AG04450 (cell line): ENCODE measurements around the gene NEURL1. TPM values are rescaled to one million over a fixed set of nuclear protein-coding genes. Genes with fewer than 3 reads are reported as not detected.

Experiments used
- CTCF ChIA-PET: fragments of 300-600, 350-600 bp; formaldehyde crosslinking; extraction: SDS; loops from one replicate; lab custom pipeline; 2022; ENCODE audit warnings: antibody characterized with exemption, inconsistent platforms; lab: Charles Lee
- POLR2A ChIA-PET: fragments of 350-600 bp; formaldehyde crosslinking; extraction: SDS; loops from one replicate; lab custom pipeline; 2021; ENCODE audit warnings: antibody characterized with exemption, inconsistent platforms; lab: Yijun Ruan, JAX
- DNase-seq: peaks from one replicate; pipeline ENCODE4 v3.0.0-alpha.2; 2011; ENCODE audit warnings: low read depth, low spot score
- H3K27ac ChIP-seq: one replicate; pipeline ENCODE4 v1.5.1; 2012; ENCODE audit warnings: low read depth, low read length, control low read depth
- H3K27me3 ChIP-seq: one replicate; pipeline ENCODE4 v1.6.0; 2012; ENCODE audit warnings: low read length; ENCODE audit not compliant: control insufficient read depth, insufficient read depth
- H3K4me3 ChIP-seq: 2 replicates; pipeline ENCODE4 v1.5.1; 2011; ENCODE audit warnings: mild to moderate bottlenecking, low read depth, low read length, control low read depth
- H3K9me3 ChIP-seq: 2 replicates; pipeline ENCODE4 v1.5.1; 2012; ENCODE audit warnings: low read length; ENCODE audit not compliant: control insufficient read depth, insufficient read depth
- polyA plus RNA-seq: library from polyadenylated mRNA; depleted of rRNA; stranded (reverse); fragments of >200 nt; gene quantifications from 2 replicates; pipeline ENCODE4 v1.2.3, GENCODE V29; 2011
- TF ChIP-seq, protein P1 (sequence below): IDR thresholded peaks from 2 replicates; pipeline ENCODE4 v1.5.1; 2011; ENCODE audit warnings: low read depth, low read length, control low read depth, inconsistent platforms

NEURL1 gene
- polyA plus RNA-seq, 1 experiment = 0.67 TPM

DNA sequence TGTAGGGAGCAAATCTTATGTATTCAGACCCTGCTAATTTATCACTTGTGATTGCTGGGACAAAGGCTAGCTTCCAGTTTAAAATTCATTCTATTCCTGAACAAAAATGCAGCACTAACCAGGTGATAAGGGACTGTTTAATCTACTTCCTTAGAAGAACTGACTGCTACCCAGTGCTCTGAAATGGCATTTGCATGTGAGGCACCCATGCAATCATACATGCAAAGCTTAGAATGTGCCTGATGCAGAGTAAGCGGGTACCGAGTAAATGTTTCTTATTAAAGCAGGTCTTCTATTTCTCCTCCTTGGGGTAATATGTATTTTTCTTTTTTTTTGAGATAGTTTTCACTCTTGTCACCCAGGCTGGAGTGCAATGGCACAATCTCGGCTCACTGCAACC lies 54.5 kb downstream of the NEURL1 start:
- no peak overlapping the region for H3K27ac ChIP-seq
- peaks cover 75% of the 10 kb centered on the region for H3K27me3 ChIP-seq
- no peak for DNase-seq
- POLR2A ChIA-PET = no interaction called here
- CTCF ChIA-PET = no interaction called here
- H3K4me3 ChIP-seq = no peak overlapping the region
- H3K9me3 ChIP-seq = no peaks in the 10 kb centered on the region
- TF ChIP-seq, protein P1, sequence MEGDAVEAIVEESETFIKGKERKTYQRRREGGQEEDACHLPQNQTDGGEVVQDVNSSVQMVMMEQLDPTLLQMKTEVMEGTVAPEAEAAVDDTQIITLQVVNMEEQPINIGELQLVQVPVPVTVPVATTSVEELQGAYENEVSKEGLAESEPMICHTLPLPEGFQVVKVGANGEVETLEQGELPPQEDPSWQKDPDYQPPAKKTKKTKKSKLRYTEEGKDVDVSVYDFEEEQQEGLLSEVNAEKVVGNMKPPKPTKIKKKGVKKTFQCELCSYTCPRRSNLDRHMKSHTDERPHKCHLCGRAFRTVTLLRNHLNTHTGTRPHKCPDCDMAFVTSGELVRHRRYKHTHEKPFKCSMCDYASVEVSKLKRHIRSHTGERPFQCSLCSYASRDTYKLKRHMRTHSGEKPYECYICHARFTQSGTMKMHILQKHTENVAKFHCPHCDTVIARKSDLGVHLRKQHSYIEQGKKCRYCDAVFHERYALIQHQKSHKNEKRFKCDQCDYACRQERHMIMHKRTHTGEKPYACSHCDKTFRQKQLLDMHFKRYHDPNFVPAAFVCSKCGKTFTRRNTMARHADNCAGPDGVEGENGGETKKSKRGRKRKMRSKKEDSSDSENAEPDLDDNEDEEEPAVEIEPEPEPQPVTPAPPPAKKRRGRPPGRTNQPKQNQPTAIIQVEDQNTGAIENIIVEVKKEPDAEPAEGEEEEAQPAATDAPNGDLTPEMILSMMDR = no peak

DNA sequence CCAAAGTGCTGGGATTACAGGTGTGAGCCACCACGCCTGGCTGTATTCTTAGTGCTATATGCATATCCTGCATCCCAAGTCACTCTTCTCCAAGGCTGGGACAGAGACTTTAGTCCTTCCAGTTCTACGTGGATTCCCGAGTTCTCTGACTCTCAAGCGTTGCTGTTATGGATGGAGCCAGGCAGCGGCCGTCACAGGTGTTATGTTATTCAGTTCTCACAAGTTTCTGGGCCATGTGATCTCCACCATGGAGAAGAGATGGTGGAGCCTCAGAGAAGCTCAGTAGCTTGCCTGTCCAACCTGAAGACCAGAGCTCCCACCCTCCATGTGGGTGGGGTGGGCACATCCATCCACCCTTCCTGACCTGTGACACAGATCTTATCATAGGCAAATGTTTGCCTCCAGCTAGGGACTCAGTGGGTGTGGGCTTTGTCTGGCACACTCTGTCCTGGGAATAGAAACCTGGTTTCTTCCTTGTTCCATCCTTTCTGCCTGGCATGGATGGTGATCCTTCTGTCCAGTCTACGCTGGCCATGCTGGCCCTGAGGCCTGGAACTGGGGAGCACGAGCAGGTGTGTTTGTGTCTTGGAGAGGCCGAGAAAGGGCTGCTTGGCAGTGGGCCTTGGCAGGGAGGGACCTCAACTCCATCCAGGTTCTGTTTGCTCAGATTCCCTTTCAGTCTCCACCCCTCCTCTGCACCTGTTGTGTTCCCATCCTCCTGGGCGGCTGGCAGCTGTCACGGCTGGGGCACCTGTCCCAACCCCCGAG lies 55.3 kb downstream of the NEURL1 start:
- DNase-seq = no peak
- CTCF ChIA-PET = no interaction called here
- H3K9me3 ChIP-seq = no peaks in the 10 kb centered on the region
- no peak overlapping the region for H3K27ac ChIP-seq
- TF ChIP-seq, protein P1 = no peak
- POLR2A ChIA-PET = interaction anchor here (0.5 kb wide), 1 partner anchor 757 kb away, joined by 3 read pairs; no protein-coding TSS in a partner anchor
- no peak overlapping the region for H3K4me3 ChIP-seq
- H3K27me3 ChIP-seq = peaks cover 72% of the 10 kb centered on the region

DNA sequence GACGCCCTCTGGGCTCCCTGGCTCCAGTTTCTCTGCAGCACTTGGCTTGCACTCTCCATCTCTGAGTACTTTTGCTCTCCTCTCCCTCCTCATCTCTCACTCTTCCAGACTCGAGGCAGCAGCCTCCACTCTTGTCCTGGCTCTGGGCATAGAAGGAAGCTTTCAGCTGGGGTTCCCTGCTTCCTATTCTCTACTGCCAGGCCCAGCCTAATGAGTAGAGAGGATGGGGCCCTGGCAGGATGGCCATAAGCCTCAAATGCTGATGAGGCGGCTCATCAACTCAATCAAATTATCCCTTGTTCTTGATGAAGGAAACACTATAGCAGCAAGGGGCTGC lies 55.8 kb downstream of the NEURL1 start:
- CTCF ChIA-PET = no interaction called here
- H3K27ac ChIP-seq = no peak overlapping the region
- TF ChIP-seq, protein P1 = no peak
- no peak overlapping the region for H3K4me3 ChIP-seq
- POLR2A ChIA-PET = interaction anchor here (0.5 kb wide), 1 partner anchor 757 kb away, joined by 3 read pairs; no protein-coding TSS in a partner anchor
- no peak for DNase-seq
- H3K27me3 ChIP-seq = peaks cover 67% of the 10 kb centered on the region
- no peaks in the 10 kb centered on the region for H3K9me3 ChIP-seq

DNA sequence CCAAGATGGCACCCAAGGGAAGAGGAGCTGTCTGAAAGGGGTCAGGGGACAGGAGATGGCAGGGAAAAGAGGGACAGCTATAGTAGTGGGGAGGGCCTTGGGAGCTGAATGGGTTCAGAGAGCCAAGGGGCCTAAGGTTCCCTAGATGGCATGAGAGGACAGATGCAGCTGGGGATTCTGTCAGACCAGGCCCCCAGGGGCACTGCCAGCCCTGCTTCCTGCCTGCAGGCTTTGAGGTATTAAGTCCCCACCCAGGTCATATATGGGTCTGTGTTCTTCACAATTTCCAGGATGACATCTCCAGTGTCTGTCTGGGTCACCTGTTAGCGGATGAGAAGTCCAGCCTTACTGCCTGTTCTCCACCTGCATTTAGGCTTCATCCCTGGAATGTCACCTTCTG lies 56.7 kb downstream of the NEURL1 start:
- DNase-seq = no peak
- ChIA-PET CTCF (no interaction called here), POLR2A (no interaction called here)
- TF ChIP-seq, protein P1 = no peak
- H3K9me3 ChIP-seq = no peaks in the 10 kb centered on the region
- no peak overlapping the region for H3K4me3 ChIP-seq
- H3K27ac ChIP-seq = no peak overlapping the region
- peaks cover 58% of the 10 kb centered on the region for H3K27me3 ChIP-seq
